Muscle layer of colon (tissue), 2 donors: ENCODE data around the gene UBE2G1.

Source experiments
- H3K27ac ChIP-seq: one replicate; pipeline ENCODE4 v1.7.0; 2013; ENCODE audit warnings: low read depth, mild to moderate bottlenecking, low read length, moderate library complexity
- H3K27me3 ChIP-seq, 2 donors: one replicate each; pipeline ENCODE4 v1.7.0; 2013; ENCODE audit warnings: low read length in 2 of 2, mild to moderate bottlenecking in 2 of 2; ENCODE audit not compliant: insufficient read depth in 2 of 2, control insufficient read depth in 1 of 2
- H3K36me3 ChIP-seq: one replicate; pipeline ENCODE4 v1.7.0; 2013; ENCODE audit warnings: mild to moderate bottlenecking, low read length; ENCODE audit not compliant: insufficient read depth
- H3K4me1 ChIP-seq: one replicate; pipeline ENCODE4 v1.7.0; 2013; ENCODE audit warnings: mild to moderate bottlenecking, low read length; ENCODE audit not compliant: insufficient read depth
- H3K4me3 ChIP-seq, 2 donors: one replicate each; pipeline ENCODE4 v1.7.0; 2013; ENCODE audit warnings: low read length in 2 of 2, low read depth in 1 of 2, mild to moderate bottlenecking in 1 of 2, moderate library complexity in 1 of 2
- H3K9ac ChIP-seq: one replicate; pipeline ENCODE4 v1.7.0; 2013; ENCODE audit warnings: low read length
- H3K9me3 ChIP-seq: one replicate; pipeline ENCODE4 v1.7.0; 2013; ENCODE audit warnings: mild to moderate bottlenecking, low read length
- donor health status: abdominal sarcoma.
- donor health status: Adenocarcinoma of cecum.

UBE2G1 gene

DNA sequence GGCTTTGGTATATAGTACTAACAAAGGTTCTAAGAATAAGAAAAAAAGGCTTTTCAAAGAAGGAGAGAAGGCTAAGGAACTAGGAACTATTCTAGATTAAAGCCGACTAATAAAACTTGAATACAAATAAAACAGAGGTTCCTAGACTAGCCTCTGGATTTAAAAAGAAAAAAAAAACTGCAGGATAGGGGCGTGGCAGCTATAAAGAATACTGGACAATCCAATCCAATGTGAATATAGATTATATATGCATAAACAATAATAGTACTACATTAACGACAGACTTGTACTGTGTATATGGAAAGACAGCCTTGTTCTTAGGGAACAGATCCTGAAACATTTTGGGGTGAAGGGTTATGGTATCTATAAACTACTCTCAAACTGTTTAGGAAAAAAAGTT lies 78.8 kb downstream of the UBE2G1 start:
- Histone ChIP-seq H3K4me3 (no peak overlapping the region), H3K9me3 (no peaks in the 10 kb centered on the region), H3K27me3 (no peaks in the 10 kb centered on the region), H3K36me3 (peaks cover 13% of the 10 kb centered on the region), H3K9ac (no peak overlapping the region), H3K4me1 (no peaks in the 10 kb centered on the region), H3K27ac (no peak overlapping the region)

DNA sequence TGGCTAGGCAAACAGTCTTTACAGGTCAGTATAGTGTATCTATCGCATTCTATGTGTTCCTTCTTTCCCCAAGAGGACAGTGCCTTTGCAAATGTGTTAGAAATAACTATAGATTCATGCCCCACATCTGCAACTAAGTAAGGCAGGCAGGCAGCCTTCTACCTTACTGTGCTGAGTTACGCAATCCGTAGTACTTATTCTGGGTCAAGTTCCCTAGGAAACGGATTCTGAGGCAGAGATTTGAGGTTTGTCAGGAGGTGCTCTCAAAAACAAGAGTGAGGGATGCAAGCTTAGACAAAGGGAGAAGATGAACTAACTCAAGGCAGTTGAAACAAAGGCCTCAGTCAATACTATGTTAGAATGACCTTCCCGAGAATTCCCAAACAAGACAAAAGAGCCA lies 90.0 kb downstream of the UBE2G1 start:
- peaks cover 12% of the 10 kb centered on the region for H3K36me3 ChIP-seq
- H3K4me1 ChIP-seq, result peaks cover 5% of the 10 kb centered on the region
- no peak overlapping the region for H3K9ac ChIP-seq
- H3K27ac ChIP-seq, result no peak overlapping the region
- no peak overlapping the region for H3K4me3 ChIP-seq
- H3K9me3 ChIP-seq, result no peaks in the 10 kb centered on the region
- no peaks in the 10 kb centered on the region for H3K27me3 ChIP-seq

DNA sequence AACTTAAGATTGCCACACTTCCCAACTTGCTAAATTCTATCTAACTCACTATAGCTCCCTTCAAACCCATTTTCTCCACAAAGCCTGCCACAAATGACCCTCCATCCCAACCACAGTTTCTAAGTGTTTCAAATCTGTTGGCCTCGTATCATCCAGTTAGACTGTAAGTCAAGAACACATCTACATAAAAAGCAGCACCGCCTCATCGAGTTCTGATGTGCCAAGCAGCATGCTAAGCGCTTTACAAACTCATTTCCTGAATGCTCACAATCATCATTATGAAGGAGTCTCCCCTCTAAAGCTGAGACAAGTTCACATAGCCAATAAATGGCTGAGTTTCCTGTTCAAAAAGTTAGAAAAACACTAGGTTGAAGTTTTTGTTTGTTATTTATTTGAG lies 93.5 kb downstream of the UBE2G1 start:
- Histone ChIP-seq H3K27ac (no peak overlapping the region), H3K4me1 (peaks cover 14% of the 10 kb centered on the region), H3K9me3 (no peaks in the 10 kb centered on the region), H3K4me3 (no peak overlapping the region), H3K9ac (no peak overlapping the region), H3K36me3 (peaks cover 9% of the 10 kb centered on the region), H3K27me3 (no peaks in the 10 kb centered on the region)

DNA sequence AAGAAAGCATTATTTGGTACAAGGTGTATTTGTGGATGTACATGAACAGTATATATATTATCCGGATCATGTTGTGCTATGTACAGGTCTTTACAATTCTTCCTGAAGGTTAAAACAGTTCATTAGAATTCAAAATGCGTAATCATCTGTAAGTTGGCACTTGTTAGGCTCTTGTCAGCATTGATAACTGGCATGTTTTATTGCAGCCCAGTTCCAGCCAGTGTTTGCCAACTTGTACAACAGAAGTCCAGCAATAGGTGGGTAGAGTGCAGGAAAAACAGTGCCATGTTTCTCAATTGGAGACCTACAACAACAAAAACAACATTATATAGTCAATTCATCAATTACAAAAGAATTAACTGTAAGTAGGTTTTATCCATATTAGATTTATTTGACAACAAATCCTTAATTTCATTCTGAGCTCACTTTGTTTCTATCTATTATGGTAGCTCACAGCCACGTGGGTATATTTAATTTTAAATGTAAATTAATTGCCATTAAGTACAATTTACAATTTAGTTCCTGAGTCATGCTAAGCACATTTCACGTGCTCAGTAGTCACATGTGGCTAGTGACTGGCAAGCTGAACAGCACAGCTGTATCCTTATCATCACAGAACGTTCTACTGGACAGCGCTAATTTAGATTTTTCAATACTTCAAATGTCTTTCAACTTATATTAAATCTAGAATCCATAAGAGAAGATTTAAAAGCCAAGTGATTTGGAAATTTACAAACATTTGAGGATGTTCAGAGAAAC lies 94.1 kb downstream of the UBE2G1 start:
- Histone ChIP-seq H3K36me3 (peaks cover 9% of the 10 kb centered on the region), H3K9ac (no peak overlapping the region), H3K9me3 (no peaks in the 10 kb centered on the region), H3K4me1 (peaks cover 14% of the 10 kb centered on the region), H3K27me3 (no peaks in the 10 kb centered on the region), H3K27ac (no peak overlapping the region), H3K4me3 (no peak overlapping the region)

DNA sequence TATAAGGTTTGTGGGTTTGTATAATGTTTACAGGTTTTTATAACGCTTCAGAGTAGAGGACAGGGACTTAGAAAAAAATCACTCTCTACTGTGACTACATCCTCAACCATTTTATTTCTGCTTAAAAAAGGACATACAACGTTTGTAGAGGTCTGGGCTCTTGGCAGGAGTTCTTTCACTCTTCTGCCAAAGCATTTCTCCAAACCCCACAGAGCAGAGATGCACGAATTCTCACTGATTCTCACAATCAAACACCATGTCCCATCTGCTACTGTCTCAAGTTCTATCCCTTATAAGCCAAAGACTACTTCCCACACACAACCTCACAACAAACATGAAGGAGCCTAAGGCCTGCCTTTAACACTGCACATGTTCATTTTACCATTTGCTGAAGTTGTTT lies 95.7 kb downstream of the UBE2G1 start:
- H3K27ac ChIP-seq, result peak overlapping the region; percentile 80
- H3K4me3 ChIP-seq, result no peak overlapping the region
- peak overlapping the region; percentile 30 for H3K9ac ChIP-seq
- H3K27me3 ChIP-seq, result no peaks in the 10 kb centered on the region
- peaks cover 4% of the 10 kb centered on the region for H3K36me3 ChIP-seq
- H3K4me1 ChIP-seq, result peaks cover 14% of the 10 kb centered on the region
- no peaks in the 10 kb centered on the region for H3K9me3 ChIP-seq

DNA sequence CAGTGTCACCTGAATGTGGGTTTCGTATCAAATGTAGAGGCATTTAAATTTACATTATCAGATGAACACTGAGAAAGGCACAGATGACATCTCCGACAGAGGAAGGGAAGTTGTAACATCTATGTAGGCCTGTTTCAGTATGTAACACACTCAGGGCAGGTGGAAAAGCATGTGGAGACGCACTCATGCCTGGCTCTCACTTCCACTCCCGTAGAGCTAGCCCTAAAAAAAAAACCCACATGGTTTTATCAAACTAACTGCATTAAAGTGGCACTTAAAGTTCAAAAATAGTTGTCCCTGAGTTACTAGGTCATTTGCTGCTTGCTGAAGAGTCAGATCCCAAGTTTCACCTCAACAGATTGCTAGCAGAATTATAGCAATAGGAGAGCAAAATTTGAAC lies 96.6 kb downstream of the UBE2G1 start:
- Histone ChIP-seq H3K27ac (no peak overlapping the region), H3K4me1 (peaks cover 14% of the 10 kb centered on the region), H3K4me3 (no peak overlapping the region), H3K9me3 (no peaks in the 10 kb centered on the region), H3K36me3 (peaks cover 4% of the 10 kb centered on the region), H3K9ac (no peak overlapping the region), H3K27me3 (no peaks in the 10 kb centered on the region)

DNA sequence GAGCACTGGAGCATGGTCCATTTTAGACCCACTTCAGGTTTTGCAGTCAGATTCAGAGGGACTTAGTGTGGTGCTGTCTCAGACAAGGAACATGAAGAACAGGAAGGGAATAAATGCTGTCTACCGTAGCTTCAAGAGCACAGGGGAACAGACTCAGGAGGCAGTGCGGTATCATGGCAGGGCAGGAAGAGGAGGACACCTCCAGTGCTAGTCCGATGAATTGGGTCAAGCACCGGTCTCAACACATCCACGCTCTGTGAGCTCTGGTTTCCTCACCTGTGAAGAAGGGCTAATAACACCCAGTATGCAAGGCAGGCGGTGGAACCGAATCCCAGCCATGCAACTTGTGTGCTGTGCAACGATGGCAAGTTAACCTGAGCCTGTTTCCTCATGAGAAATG lies 99.1 kb downstream of the UBE2G1 start:
- peaks cover 4% of the 10 kb centered on the region for H3K36me3 ChIP-seq
- H3K27ac ChIP-seq, result no peak overlapping the region
- H3K4me1 ChIP-seq, result peaks cover 27% of the 10 kb centered on the region
- no peak overlapping the region for H3K9ac ChIP-seq
- no peaks in the 10 kb centered on the region for H3K9me3 ChIP-seq
- no peak overlapping the region for H3K4me3 ChIP-seq
- H3K27me3 ChIP-seq, result no peaks in the 10 kb centered on the region

DNA sequence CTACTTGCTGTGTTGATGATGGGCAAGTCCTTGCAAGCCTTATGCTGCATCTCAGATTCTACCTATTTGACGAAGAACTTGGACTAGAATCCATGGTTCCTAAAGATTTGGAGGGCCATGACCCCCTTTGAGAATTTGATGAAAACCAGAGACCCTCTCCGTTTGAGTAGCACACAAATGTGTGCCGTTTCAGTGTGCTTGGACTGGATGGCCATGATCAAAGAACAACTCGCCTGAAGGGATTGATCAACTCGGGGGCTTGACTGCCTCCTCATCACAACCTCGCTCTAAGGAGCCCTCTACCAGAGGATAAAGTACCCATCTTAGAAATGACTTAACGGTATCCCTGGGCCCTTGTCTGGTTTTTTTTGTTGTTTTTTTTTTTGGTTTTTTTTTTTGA lies 99.9 kb downstream of the UBE2G1 start:
- H3K9me3 ChIP-seq, result no peaks in the 10 kb centered on the region
- H3K27me3 ChIP-seq, result no peaks in the 10 kb centered on the region
- H3K9ac ChIP-seq, result no peak overlapping the region
- H3K36me3 ChIP-seq, result peaks cover 4% of the 10 kb centered on the region
- no peak overlapping the region for H3K4me3 ChIP-seq
- no peak overlapping the region for H3K27ac ChIP-seq
- H3K4me1 ChIP-seq, result peaks cover 31% of the 10 kb centered on the region

DNA sequence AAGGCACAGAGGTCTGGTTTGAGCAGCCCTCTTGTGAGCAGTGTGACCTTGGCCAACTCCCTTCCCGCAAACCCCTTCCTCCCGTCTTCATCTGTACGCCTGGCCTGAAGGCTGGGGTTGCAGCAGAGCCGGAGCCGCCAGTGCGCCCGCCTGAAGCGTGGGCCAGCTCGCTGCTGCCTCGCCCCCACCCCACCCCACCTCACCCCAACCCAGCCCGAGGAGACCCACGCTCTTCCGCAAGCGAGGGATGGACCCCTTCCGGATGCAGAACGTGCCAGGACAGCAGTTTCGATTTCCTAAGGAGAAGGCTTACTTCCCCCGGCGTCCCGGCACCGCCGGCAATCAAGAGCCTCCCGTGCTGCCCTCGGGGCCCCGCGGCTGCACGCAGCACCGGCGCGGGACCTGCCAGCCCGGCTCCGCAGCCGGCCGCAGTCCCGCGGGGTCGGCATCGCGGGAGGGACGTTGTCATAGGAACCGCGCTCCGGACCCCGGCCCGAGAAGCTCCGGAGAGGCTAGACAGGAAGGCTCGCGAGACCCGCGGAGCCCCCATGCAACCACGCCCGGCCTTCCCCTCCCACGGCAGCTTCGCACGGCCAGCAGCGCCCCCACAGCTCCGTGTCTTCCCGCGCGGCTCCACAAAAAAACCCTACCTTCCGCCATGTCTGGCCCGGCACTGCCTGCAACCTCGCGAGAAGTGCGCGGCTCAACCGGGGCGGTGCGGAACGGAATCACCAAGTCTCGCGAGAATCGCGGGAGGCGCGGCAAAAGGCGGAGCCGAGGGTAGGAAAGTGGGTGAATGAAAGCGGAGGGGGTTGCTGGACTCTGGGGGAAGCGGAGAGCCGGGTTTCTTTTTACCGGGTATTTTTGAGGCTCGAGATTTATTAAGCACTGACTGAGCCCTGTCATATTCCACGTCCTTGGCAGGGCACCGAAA lies 102.9 kb downstream of the UBE2G1 start, which contains the start of gene ANKFY1:
Gene ANKFY1 (minus strand): TSS at position 698 of the 934 bp plus-strand sequence. CDS start 38 bp downstream, at position 660.
- peaks cover 9% of the 10 kb centered on the region for H3K36me3 ChIP-seq
- H3K4me3 ChIP-seq, result peak within 1 kb of the TSS; percentile 88
- H3K9me3 ChIP-seq, result no peaks in the 10 kb centered on the region
- H3K9ac ChIP-seq, result peak within 1 kb of the TSS; percentile 68
- no peaks in the 10 kb centered on the region for H3K27me3 ChIP-seq
- H3K4me1 ChIP-seq, result peaks cover 23% of the 10 kb centered on the region
- H3K27ac ChIP-seq, result peak within 1 kb of the TSS; percentile 91

DNA sequence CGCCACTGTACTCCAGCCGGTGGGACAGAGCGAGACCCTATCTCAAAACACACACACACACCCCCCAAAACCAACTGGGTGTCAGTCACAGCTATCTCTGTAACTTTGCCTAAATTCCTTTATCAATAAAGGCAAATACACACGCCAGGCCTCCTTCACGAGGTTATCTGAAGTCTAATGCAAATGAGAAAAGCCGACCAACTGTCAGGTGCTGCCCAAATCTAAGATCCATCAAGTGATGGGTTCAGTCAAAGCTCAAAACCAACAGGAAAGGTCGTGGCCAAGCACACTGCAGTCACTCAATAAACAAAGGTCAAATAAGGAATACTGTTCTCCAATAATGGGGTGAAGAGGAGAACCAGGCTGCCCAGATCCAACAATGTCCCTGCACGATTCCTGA lies 103.8 kb downstream of the UBE2G1 start:
- Histone ChIP-seq H3K36me3 (peaks cover 8% of the 10 kb centered on the region), H3K4me1 (peaks cover 23% of the 10 kb centered on the region), H3K27me3 (no peaks in the 10 kb centered on the region), H3K9ac (peak overlapping the region; percentile 68), H3K9me3 (no peaks in the 10 kb centered on the region), H3K4me3 (peak overlapping the region; percentile 88), H3K27ac (peak overlapping the region; percentile 91)

DNA sequence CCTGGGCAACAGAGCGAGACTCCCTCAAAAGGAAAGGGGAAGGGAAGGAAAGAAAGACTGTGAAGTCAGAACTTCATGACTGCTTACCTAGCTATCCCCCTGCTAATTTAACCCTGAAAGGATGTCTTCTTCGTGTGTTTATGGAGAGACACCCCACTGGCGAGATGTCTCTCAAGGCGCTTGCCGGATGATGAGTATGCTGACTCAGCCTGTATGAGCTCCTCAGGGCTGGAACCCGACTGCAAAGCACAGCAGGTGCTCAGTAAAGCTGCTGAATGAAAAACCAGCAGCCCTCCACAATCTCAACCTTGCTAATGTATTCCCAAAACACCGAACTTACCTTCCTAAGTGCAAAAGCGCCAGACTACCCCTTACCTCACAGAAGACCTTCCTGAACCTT lies 105.0 kb downstream of the UBE2G1 start:
- Histone ChIP-seq H3K27me3 (no peaks in the 10 kb centered on the region), H3K9ac (no peak overlapping the region), H3K27ac (no peak overlapping the region), H3K4me1 (peaks cover 23% of the 10 kb centered on the region), H3K4me3 (peak overlapping the region in 1 of 2 donors; percentile 88), H3K36me3 (peaks cover 8% of the 10 kb centered on the region), H3K9me3 (no peaks in the 10 kb centered on the region)
